Breast epithelium (tissue), 3 donors: ENCODE data around the gene MTUS2.

Experiments
- POLR2A ChIP-seq: fragments of 450-650 bp; IDR thresholded peaks from one replicate; pipeline ENCODE4 v1.6.1; 2016; ENCODE audit warnings: antibody characterized with exemption, mild to moderate bottlenecking, moderate library complexity
- TF ChIP-seq, protein P1 (sequence below), 3 donors: fragments of 450-650 bp; IDR thresholded peaks; one replicate each; pipeline ENCODE4 v1.5.1; 2016 to 2017; ENCODE audit warnings: antibody characterized with exemption in 3 of 3, mild to moderate bottlenecking in 3 of 3, moderate library complexity in 3 of 3

DNA sequence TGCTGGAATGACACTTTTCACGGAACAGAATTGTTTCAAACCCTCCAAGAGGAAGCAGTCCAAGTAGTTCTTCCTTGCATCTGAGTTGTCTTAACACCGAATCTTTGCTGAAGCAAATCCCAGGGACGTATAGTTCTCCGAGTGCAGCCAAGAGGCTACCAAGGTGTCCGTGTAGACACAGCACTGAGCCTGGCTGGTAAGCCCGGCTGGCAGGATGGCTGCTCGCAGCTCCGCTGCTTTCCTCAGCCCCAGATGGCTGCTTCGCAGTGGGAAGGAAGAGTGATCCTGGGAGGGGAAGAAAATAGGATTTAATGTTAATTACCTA is 670.4 kb downstream of the MTUS2 start:
- no peak for TF ChIP-seq POLR2A
- TF ChIP-seq, protein P1, sequence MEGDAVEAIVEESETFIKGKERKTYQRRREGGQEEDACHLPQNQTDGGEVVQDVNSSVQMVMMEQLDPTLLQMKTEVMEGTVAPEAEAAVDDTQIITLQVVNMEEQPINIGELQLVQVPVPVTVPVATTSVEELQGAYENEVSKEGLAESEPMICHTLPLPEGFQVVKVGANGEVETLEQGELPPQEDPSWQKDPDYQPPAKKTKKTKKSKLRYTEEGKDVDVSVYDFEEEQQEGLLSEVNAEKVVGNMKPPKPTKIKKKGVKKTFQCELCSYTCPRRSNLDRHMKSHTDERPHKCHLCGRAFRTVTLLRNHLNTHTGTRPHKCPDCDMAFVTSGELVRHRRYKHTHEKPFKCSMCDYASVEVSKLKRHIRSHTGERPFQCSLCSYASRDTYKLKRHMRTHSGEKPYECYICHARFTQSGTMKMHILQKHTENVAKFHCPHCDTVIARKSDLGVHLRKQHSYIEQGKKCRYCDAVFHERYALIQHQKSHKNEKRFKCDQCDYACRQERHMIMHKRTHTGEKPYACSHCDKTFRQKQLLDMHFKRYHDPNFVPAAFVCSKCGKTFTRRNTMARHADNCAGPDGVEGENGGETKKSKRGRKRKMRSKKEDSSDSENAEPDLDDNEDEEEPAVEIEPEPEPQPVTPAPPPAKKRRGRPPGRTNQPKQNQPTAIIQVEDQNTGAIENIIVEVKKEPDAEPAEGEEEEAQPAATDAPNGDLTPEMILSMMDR (IDR thresholded peaks at IDR 0.05): no peak
